ENCODE results near the gene RAG2.

GRCh38 chr11:36628141-36628540, 30.1 kb upstream of the RAG2 start:
- TF ChIP-seq CTCF (IDR thresholded peaks at IDR 0.05 in 2 of 3, conservative IDR thresholded peaks at IDR 0.05 in 1 of 3; ENCODE audit: borderline replicate concordance in 1 of 3, insufficient read depth in 1 of 3, low read depth in 2 of 3, low read length in 2 of 3), result no peak
- no peak for TF ChIP-seq POLR2AphosphoS5 (IDR thresholded peaks at IDR 0.05; ENCODE audit: low read depth, low read length)
- TF ChIP-seq POLR2A (IDR thresholded peaks at IDR 0.05; ENCODE audit: borderline replicate concordance, extremely low read depth, insufficient read depth, insufficient read length), result no peak
- TF ChIP-seq SP1 (IDR thresholded peaks at IDR 0.05; ENCODE audit: low read depth), result no peak
